NCI-H2081 (cell line): ENCODE data around the gene LIN28A.
A peak's percentile ranks its signal among the peaks of the same experiment; 100 is the strongest.

Experiments used
- DNase-seq, 2 experiments: peaks; one replicate each; lab custom pipeline; 2025; lab: John Stamatoyannopoulos, UW

LIN28A gene

GRCh38 chr1:26438041-26438440, 27.4 kb downstream of the LIN28A start:
- no peak for DNase-seq

DNA sequence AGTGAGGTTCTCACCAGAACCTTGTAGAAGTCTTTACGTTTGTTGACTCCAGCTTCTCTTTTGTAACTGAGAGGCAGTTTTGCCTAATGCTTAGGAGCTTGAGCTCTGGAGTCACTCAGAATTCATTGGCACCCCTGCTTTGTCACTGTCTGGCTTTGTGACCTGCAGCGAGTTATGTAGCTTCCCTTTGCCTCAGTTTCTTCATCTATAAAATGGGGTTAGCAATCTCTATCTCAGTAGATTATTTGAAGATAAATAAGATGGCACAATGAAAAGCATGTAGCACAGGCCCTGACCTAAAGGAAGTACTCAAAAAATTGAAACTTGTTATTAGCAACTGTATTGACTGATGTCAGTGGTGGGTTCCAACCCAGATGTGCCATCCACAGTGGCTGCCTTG, 29.6 kb downstream of the LIN28A start:
- DNase-seq = no peak

DNA sequence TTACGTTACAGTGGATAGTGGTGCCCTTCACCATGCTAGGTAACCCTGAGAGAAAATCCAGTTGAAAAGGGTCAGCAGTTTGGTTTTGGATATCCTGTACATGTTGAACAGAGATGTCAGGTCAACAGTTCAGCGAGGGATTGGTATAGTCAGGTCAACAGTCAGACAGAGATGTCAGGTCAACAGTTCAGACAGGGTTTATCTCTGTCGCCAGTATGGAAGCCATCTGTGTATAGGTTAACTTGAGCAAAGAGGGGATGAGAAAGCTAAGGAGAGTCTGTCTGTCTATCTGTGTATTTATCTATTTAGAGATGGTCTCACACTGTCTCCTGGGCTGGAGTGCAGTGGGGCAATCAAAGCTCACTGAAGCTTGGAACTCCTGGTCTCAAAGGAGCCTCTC, 39.3 kb downstream of the LIN28A start:
- DNase-seq = no peak

GRCh38 chr1:26450908-26451307, 40.3 kb downstream of the LIN28A start:
- no peak for DNase-seq

DNA sequence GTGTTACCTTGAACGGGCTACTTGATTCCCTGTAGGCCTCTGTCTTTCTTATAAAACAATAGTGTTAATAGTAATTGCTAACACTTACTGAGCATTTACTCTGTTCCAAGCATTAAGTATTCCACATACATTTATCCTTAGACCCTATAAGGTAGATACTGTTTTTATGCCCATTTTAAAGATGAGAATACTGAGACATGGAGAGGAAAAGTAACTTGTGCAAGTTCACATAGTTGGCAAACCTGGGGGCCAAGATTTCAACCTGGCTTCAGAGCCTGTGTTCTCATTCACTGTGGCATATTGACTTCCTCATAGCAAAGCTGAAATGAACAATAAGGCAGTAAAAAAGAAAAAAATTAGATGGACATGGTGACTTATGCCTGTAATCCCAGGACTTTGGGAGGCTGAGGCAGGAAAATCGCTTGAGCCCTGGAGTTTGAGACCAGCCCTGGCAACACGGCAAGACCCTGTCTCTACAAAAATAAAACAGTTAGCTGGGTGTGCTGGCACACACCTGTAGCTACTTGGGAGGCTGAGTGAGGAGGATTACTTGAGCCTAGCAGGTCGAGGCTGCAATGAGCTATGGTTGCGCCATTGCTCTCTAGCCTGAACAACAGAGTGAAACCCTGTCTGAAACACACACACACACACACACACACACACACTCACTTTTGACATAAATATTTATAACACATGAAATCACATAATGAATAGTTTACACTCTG, 42.0 kb downstream of the LIN28A start:
- DNase-seq = no peak

DNA sequence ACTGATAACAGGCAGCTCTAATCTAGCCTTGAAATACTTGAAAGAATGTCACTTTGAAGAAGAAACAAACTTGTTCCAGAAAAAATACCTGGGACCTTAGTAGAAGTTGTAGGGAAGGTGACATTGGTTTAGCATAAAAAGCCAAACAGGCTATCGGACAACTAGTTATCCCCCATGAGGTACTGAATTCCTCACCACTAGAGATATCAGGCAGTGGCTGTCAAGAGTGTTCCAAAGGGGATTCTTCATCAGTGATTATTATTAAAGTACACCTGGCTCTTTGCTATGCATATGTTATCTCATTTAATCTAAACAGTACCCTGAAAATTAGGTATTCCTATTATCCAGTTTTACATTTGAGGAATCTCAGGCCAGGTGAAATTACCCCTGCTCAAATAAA, 48.5 kb downstream of the LIN28A start:
- no peak for DNase-seq

DNA sequence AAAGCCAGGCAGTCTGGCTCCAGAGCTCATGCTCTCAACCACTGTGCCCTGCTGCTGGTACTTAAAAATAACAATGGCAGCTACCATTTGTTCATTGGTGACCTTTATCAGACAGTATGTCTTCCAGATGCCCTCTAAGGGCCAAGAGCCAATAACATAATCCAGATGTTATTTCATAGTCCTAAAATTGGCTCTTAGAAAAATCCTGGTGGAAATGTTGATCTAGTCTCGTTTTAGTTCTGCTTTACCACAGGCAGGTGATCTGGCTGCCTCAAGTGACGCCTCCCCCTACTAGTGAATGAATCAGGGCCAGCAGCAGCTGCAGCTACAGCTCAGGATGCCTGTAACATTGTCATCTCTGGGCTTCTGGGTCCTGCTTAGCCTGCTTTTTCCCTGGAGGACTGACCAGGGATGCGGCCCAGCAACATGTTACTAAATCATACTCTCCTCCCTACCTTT, 49.0 kb downstream of the LIN28A start:
- peak in 1 of 2 experiments; percentile 28 for DNase-seq

- peak; percentile 59 to 75 for DNase-seq
These were observed 58.3 kb downstream of the LIN28A start for GRCh38 chr1:26468911-26469310.

DNA sequence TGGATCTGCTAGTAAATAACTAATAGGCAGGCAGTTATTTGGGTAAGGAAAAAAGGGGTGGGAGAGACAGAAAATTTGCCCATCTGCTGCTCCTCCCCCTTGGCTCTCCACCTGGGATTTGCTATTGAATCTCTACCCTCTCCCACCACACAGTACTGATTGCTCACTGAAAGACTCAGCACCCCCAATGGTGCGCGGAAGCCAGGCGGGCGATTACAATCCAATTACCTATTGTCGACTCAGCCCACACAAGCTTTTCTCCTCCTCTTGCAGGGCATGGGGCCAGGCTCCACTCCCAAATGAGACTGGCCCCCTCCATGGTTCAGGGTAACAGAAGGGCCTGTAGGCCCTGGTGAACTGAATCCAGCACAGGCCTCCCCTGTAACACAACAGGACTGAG, 58.9 kb downstream of the LIN28A start:
- peak; percentile 88 to 96 for DNase-seq

DNA sequence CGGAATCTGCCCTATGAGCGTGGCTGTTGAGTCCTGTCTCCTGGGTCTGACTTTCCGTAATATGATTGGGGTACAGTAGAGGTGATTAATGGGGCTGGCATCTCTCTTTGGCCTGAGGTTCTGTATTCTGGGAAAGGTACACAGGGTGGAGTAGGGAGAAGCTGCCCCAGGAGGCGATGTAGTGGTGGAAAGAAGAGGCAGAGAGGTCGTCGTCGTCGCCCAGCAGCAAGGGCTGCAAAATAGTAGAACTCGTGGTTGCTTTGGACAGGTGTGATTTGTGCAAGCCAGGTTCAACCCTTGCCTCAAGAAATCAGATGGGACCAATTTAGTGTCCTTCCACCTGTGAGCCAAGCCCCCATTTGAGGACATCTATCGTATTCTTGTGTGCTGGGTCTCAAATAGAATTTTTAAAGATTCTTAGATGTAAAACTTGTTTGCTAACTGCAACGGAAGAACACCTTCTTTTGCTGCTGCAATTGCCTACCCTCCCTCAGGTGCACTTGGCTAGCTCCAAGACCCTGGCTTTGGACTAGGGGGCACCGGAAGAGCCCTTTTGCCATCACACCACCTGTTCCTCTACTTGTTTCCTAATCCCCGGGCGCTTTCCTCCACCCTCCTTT, 60.4 kb downstream of the LIN28A start:
- DNase-seq = peak; percentile 28 to 51

DNA sequence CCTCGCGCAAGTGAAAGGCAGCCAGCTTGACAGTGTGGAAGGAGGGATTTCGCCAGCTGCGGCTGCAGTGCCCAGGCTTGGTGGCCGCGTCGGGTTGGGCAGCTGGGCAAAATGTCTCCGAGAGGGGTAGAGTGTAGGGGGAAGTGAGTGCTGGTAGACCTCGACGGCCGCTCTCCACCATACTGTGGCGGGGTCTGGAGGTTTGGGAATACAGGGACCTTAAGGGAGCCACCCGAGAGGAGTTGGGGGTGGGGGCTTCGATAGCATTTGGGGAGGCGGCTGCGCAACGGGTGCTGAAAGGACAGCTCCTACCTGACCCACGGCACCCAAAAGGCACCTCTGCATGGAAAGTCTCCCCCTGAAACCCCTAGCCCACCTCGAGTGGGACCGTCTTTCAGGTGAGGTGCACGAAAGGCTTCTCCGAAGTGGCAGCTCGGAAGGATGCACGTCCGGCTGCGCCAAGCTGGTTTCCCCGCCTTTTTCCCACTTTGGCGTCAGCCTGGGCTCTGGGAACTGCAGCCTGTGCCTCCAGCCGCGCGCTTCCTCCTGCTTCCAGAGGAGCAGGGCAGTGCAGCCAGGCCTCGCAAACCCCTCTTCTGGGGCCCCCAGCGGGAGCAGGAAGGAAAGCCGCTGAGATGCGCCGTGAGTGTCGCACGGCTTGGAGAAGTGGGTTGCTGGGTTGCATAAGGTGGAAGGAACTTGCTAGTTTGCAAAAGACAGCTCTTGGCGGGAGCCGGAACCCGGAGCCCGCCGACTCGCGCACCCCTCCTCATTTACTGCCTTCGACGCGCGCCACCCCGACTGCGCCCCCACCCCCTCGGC, 61.1 kb downstream of the LIN28A start:
- peak; percentile 61 to 74 for DNase-seq

DNA sequence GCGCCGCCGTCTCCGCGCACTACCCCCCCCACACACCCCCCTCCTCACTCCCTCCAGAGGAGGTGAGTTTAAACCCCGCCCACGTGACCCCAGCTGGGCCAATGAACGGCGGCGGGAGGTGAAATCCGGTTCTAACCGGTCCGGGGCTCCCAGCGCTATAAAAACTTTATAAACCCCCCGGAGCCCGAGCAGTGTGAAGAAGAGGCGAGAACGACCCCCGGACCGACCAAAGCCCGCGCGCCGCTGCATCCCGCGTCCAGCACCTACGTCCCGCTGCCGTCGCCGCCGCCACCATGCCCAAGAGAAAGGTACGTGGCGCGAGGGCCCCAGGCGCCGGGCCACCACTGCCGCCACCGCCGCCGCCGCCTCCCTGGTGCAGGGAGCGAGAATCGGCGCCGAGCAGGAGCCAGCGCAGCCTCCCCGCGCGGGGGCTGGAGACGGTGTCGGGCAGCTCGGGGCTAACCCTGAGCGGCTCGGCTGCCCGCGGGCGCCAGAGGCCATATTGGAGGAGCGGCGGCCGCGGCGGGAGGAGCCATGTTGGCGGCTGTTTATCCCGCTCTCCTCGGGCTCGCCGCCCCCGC, 61.8 kb downstream of the LIN28A start, which contains the start of gene HMGN2:
Gene HMGN2, plus strand, starts transcription at position 121 of the 581 bp plus-strand sequence. Its CDS starts 173 bp downstream, at position 294.
- DNase-seq = peak; percentile 90 to 92

GRCh38 chr1:26472901-26473845, 62.6 kb downstream of the LIN28A start:
- DNase-seq = peak; percentile 89 to 96

DNA sequence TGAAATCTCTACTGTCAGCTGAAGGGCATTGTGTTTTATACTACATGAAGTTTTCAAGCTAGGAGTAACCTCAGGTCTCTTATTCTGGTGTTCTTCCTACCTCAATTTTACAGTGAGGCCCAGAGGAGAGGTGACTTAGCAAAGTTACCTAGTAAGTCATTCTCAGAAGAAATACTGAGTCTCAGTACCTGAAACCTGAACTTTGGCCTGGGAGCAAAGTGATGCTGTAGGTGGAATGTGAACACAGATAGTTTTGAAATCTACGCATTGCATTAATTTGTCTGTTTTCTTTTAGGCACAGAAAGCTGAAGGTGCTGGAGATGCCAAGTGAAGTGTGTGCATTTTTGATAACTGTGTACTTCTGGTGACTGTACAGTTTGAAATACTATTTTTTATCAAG, 64.2 kb downstream of the LIN28A start:
- no peak for DNase-seq

DNA sequence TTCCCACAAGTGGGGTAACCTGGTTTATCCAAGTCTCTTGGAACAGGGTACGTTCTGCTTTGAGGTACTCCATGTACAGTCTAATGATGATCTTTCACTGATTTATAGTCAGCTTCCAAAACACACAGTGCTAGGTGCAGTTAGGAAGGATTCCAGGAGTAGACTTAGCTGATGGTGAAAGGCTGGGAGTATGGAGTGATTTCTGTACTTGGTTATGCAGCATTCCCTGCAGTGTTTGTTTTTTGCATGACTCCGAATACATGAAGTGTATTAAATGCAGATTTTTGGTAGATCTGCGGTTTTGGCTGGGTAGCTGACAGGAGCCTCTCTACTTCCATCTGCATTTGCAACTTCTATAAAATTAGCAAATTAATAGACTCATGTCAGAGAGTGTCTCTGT, 65.4 kb downstream of the LIN28A start:
- no peak for DNase-seq

- no peak for DNase-seq
These were observed 66.3 kb downstream of the LIN28A start for GRCh38 chr1:26476958-26477357.

DNA sequence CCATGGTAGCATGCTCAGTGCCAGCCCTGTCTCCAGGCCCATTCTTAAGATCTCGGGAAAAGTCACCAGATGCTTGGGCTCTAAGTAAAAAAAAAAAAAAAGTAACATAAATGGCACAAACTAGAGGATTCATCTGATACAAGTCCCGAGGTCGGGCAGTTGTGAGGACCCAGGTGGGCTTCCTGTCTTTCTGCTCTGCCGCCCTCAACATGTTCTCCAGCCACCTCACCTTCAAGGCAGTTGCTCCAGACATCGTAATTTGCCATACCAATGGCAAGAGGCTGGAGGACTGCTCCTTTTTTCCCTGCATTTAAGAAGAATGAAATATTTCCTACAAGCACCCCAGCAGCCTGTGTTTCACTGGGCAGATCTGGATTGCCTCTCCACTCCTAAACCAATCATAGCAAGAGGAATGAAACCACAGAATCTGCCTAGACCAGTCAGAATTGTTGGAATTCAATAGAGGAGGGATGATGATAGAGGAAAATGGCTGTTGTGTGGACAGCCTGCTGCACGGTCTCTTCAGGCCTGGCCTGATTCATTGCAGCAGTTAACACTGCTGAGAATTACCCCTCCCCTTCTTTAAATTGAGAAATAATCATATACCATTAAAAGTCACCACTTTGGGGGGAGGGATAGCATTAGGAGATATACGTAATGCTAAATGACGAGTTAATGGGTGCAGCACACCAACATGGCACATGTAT, 67.0 kb downstream of the LIN28A start:
- no peak for DNase-seq

DNA sequence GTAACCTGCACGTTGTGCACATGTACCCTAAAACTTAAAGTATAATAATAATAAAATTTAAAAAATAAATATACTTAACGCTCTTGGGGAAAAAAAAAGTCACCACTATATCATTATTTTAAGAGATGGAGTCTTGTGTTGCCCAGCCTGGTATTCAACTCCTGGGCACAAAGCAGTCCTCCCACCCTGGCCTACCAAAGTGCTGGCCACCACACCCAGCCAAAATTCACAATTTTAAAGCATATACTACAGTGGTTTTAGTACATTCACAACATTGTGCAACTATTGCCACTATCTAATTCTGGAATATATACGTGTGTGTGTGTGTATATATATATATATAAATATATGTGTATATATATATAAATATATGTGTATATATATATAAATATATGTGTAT, 67.5 kb downstream of the LIN28A start:
- no peak for DNase-seq

- no peak for DNase-seq
These were observed 68.4 kb downstream of the LIN28A start for GRCh38 chr1:26478988-26479387.
